ENCODE data around the gene LY86.

GRCh38 chr6:6556738-6557503 lies 31.6 kb upstream of the LY86 start:
- no peak for TF ChIP-seq ZNF384 (IDR thresholded peaks at IDR 0.05)
- TF ChIP-seq FOXM1 (IDR thresholded peaks at IDR 0.05; ENCODE audit: borderline replicate concordance), result no peak
- TF ChIP-seq ELF4 (IDR thresholded peaks at IDR 0.05), result no peak
- no peak for TF ChIP-seq FOXA1 (IDR thresholded peaks at IDR 0.05)
- no peak for TF ChIP-seq BHLHE40 (IDR thresholded peaks at IDR 0.05; ENCODE audit: borderline replicate concordance)
- no peak for TF ChIP-seq SP1 (IDR thresholded peaks at IDR 0.05)
- TF ChIP-seq CTBP1 (IDR thresholded peaks at IDR 0.05; ENCODE audit: borderline replicate concordance), result no peak
- TF ChIP-seq FOXK2 (IDR thresholded peaks at IDR 0.05), result no peak
- no peak for TF ChIP-seq PKNOX1 (IDR thresholded peaks at IDR 0.05)
- TF ChIP-seq HDGF (IDR thresholded peaks at IDR 0.05; ENCODE audit: borderline replicate concordance), result no peak
- no peak for TF ChIP-seq TARDBP (IDR thresholded peaks at IDR 0.05)

Data from HEK293T (cell line).